PC-9 (cell line): ENCODE data around the gene RNF112. TPM values are rescaled to one million over a fixed set of nuclear protein-coding genes. Genes with fewer than 3 reads are reported as not detected.

ENCODE experiments used
- BruUV-seq: library from RNA; stranded (reverse); fragments of 400-500 nt; replicated peaks from 2 replicates; lab custom pipeline; 2021; lab: Mats Ljungman, UMichigan
- CTCF ChIA-PET: fragments of 300-600 bp; sonication (Branson Sonifier 250); formaldehyde crosslinking; loops from one replicate; lab custom pipeline; 2022; ENCODE audit warnings: antibody characterized with exemption; lab: Charles Lee
- POLR2A ChIA-PET: fragments of 300-600 bp; sonication (Branson Sonifier 250); formaldehyde crosslinking; loops from one replicate; lab custom pipeline; 2022; ENCODE audit warnings: antibody characterized with exemption; ENCODE audit not compliant: unreplicated experiment; lab: Charles Lee
- DNase-seq, 2 experiments: peaks; one replicate each; pipeline versions ENCODE4 v3.0.0 to v3.0.0-alpha.2; 2015 to 2022; ENCODE audit warnings: mixed read lengths in 1 of 2
- H2AFZ ChIP-seq: fragments of 200-600 bp; sonication (generic); 2 replicates; pipeline ENCODE4 v1.8.1; 2017; ENCODE audit warnings: antibody characterized with exemption
- H3F3A ChIP-seq: fragments of 200-600 bp; sonication (generic); 2 replicates; pipeline ENCODE4 v1.8.1; 2017; ENCODE audit warnings: antibody characterized with exemption, mild to moderate bottlenecking, low read depth; ENCODE audit not compliant: insufficient read depth
- H3K27ac ChIP-seq: fragments of 200-600 bp; sonication (generic); 2 replicates; pipeline ENCODE4 v1.6.1; 2016; ENCODE audit warnings: mixed run types
- H3K27me3 ChIP-seq: fragments of 200-600 bp; sonication (generic); 2 replicates; pipeline ENCODE4 v1.6.1; 2016; ENCODE audit warnings: low read depth, mixed run types; ENCODE audit not compliant: insufficient read depth
- H3K36me3 ChIP-seq: fragments of 200-600 bp; sonication (generic); 2 replicates; pipeline ENCODE4 v1.6.1; 2016; ENCODE audit warnings: low read depth, mixed run types
- H3K4me1 ChIP-seq: fragments of 200-600 bp; sonication (generic); replicated peaks from 2 replicates; pipeline ENCODE4 v1.6.1; 2016; ENCODE audit warnings: mixed run types; ENCODE audit not compliant: insufficient read depth
- H3K4me2 ChIP-seq: fragments of 200-600 bp; sonication (generic); 2 replicates; pipeline ENCODE4 v1.6.1; 2017; ENCODE audit warnings: mixed run types
- H3K4me3 ChIP-seq: fragments of 200-600 bp; sonication (generic); 2 replicates; pipeline ENCODE4 v1.6.1; 2016; ENCODE audit warnings: mixed run types
- H3K79me2 ChIP-seq: fragments of 200-600 bp; sonication (generic); 2 replicates; pipeline ENCODE4 v1.6.1; 2017; ENCODE audit warnings: low read depth, mixed run types
- H3K9me2 ChIP-seq: fragments of 200-600 bp; sonication (generic); 2 replicates; pipeline ENCODE4 v1.8.1; 2017; ENCODE audit warnings: mild to moderate bottlenecking; ENCODE audit not compliant: insufficient read depth
- H3K9me3 ChIP-seq: fragments of 200-600 bp; sonication (generic); 2 replicates; pipeline ENCODE4 v1.8.1; 2016; ENCODE audit warnings: low read depth; ENCODE audit not compliant: insufficient read depth
- H4K20me1 ChIP-seq: fragments of 200-600 bp; sonication (generic); 2 replicates; pipeline ENCODE4 v1.8.1; 2017; ENCODE audit not compliant: insufficient read depth
- CTCF ChIP-seq: fragments of 200-600 bp; sonication (generic); conservative IDR thresholded peaks from 2 replicates; pipeline ENCODE4 v1.6.1; 2017; ENCODE audit warnings: mixed run types, antibody characterized with exemption, mild to moderate bottlenecking, moderate library complexity
- EZH2 ChIP-seq: fragments of 200-600 bp; sonication (generic); IDR thresholded peaks from 2 replicates; pipeline ENCODE4 v1.8.0; 2017; ENCODE audit warnings: antibody characterized with exemption, low read depth
- intact Hi-C: fragments of 100-400 bp; cut with micrococcal nuclease; formaldehyde crosslinking; loops from one replicate; pipeline ENCODE4 v1.10.0; 2022; ENCODE audit not compliant: unreplicated experiment
- total RNA-seq: library from RNA; stranded (reverse); gene quantifications from 2 replicates; pipeline ENCODE4 v1.2.3, GENCODE V29; 2021

The RNF112 gene
- total RNA-seq, 1 experiment from 2014 or later = 2.0 TPM

GRCh38 chr17:19364699-19365498 is 46.1 kb upstream of the RNF112 start:
- ChIA-PET POLR2A (interaction anchor here (0.6 kb wide), 1 partner anchor 29 kb away, joined by 5 read pairs; no protein-coding TSS in a partner anchor), CTCF (interaction anchor here (0.6 kb wide), 1 partner anchor 389 kb away, joined by 3 read pairs; no protein-coding TSS in a partner anchor)
- Histone ChIP-seq H3F3A (peaks cover 6% of the 10 kb centered on the region), H3K9me2 (no peaks in the 10 kb centered on the region), H2AFZ (no peak overlapping the region), H3K27me3 (no peaks in the 10 kb centered on the region), H3K9me3 (no peaks in the 10 kb centered on the region), H3K4me1 (peaks cover 13% of the 10 kb centered on the region), H3K36me3 (0 out of 2 replicates have a peak, but pooled peaks cover under 1% of the 10 kb centered on the region), H4K20me1 (no peaks in the 10 kb centered on the region), H3K4me3 (no peak overlapping the region), H3K27ac (no peak overlapping the region), H3K4me2 (no peak overlapping the region), H3K79me2 (peaks cover 16% of the 10 kb centered on the region)
- intact Hi-C loops = loop anchor here (5.0 kb wide), 2 partner anchors 287 to 387 kb away; no protein-coding TSS in a partner anchor
- no peak for DNase-seq
- BruUV-seq = no TSS peak
- TF ChIP-seq CTCF (no peak), EZH2 (no peak)

GRCh38 chr17:19365499-19365817 is 45.6 kb upstream of the RNF112 start:
- intact Hi-C loops = no loop called here
- Histone ChIP-seq H3K4me1 (peaks cover 13% of the 10 kb centered on the region), H3K79me2 (peaks cover 16% of the 10 kb centered on the region), H3K36me3 (no peaks in the 10 kb centered on the region), H3K4me2 (no peak overlapping the region), H3F3A (peaks cover 6% of the 10 kb centered on the region), H3K27me3 (no peaks in the 10 kb centered on the region), H3K9me2 (no peaks in the 10 kb centered on the region), H3K4me3 (no peak overlapping the region), H3K27ac (no peak overlapping the region), H2AFZ (no peak overlapping the region), H4K20me1 (no peaks in the 10 kb centered on the region), H3K9me3 (no peaks in the 10 kb centered on the region)
- POLR2A ChIA-PET = no interaction called here
- no TSS peak for BruUV-seq
- TF ChIP-seq EZH2 = no peak
- no peak for TF ChIP-seq CTCF
- no peak for DNase-seq
- CTCF ChIA-PET = no interaction called here

- intact Hi-C loops = no loop called here
- Histone ChIP-seq H4K20me1 (no peaks in the 10 kb centered on the region), H3K4me2 (no peak overlapping the region), H3K27me3 (no peaks in the 10 kb centered on the region), H3K27ac (no peak overlapping the region), H3K9me2 (no peaks in the 10 kb centered on the region), H3K4me1 (peaks cover 13% of the 10 kb centered on the region), H3K9me3 (no peaks in the 10 kb centered on the region), H3F3A (peaks cover 6% of the 10 kb centered on the region), H2AFZ (no peak overlapping the region), H3K36me3 (no peaks in the 10 kb centered on the region), H3K4me3 (no peak overlapping the region), H3K79me2 (peaks cover 11% of the 10 kb centered on the region)
- CTCF ChIA-PET = no interaction called here
- no TSS peak for BruUV-seq
- TF ChIP-seq EZH2 (no peak), CTCF (no peak)
- DNase-seq = no peak
- POLR2A ChIA-PET = no interaction called here
Observed at GRCh38 chr17:19365833-19366636, 45.0 kb upstream of the RNF112 start.
